Osteoblast (primary cell): ENCODE data around the gene KIF2A. TPM values are rescaled to one million over a fixed set of nuclear protein-coding genes. Genes with fewer than 3 reads are reported as not detected.

Experiments
- DNase-seq: peaks from one replicate; pipeline ENCODE4 v3.0.0; 2011; ENCODE audit warnings: low spot score, mixed read lengths; ENCODE audit not compliant: insufficient read length; ENCODE audit errors: missing footprints
- H2AFZ ChIP-seq: 2 replicates; pipeline ENCODE4 v1.6.0; 2011; ENCODE audit warnings: mild to moderate bottlenecking, low read length
- H3K27ac ChIP-seq: 2 replicates; pipeline ENCODE4 v1.5.1; 2011; ENCODE audit warnings: mild to moderate bottlenecking, low read depth, low read length, moderate library complexity
- H3K27me3 ChIP-seq: 2 replicates; pipeline ENCODE4 v1.6.0; 2012; ENCODE audit warnings: mild to moderate bottlenecking, control low read depth, inconsistent platforms, low read length, moderate library complexity; ENCODE audit not compliant: insufficient read depth
- H3K36me3 ChIP-seq: 2 replicates; pipeline ENCODE4 v1.5.1; 2011; ENCODE audit warnings: mild to moderate bottlenecking, low read length, control low read depth, moderate library complexity; ENCODE audit not compliant: insufficient read depth
- H3K4me1 ChIP-seq: 2 replicates; pipeline ENCODE4 v1.5.1; 2011; ENCODE audit warnings: mild to moderate bottlenecking, low read length, control low read depth, moderate library complexity; ENCODE audit not compliant: insufficient read depth
- H3K4me2 ChIP-seq: 2 replicates; pipeline ENCODE4 v1.6.0; 2011; ENCODE audit warnings: mild to moderate bottlenecking, low read length; ENCODE audit not compliant: insufficient read depth
- H3K4me3 ChIP-seq: fragments of 200-600 bp; sonication (generic); 3 replicates; pipeline ENCODE4 v1.5.1; 2012; ENCODE audit warnings: mild to moderate bottlenecking, low read length, inconsistent platforms; ENCODE audit not compliant: insufficient read depth
- H3K79me2 ChIP-seq: 2 replicates; pipeline ENCODE4 v1.6.0; 2012; ENCODE audit warnings: mild to moderate bottlenecking, low read length, control low read depth, inconsistent platforms; ENCODE audit not compliant: insufficient read depth
- H3K9me3 ChIP-seq: 2 replicates; pipeline ENCODE4 v1.5.1; 2011; ENCODE audit warnings: low read depth, low read length, control low read depth
- H4K20me1 ChIP-seq: 2 replicates; pipeline ENCODE4 v1.6.0; 2012; ENCODE audit warnings: mild to moderate bottlenecking, low read length, control low read depth; ENCODE audit not compliant: insufficient read depth
- CTCF ChIP-seq: IDR thresholded peaks from 2 replicates; pipeline ENCODE4 v1.5.1; 2011; ENCODE audit warnings: mild to moderate bottlenecking, low read depth, low read length, moderate library complexity; ENCODE audit errors: extremely low read depth
- total RNA-seq: library from RNA; depleted of rRNA; stranded (reverse); fragments of >200 nt; gene quantifications from 2 replicates; pipeline ENCODE4 v1.2.3, GENCODE V29; 2012

Gene KIF2A
- total RNA-seq, 1 donor = 52.8 TPM

DNA sequence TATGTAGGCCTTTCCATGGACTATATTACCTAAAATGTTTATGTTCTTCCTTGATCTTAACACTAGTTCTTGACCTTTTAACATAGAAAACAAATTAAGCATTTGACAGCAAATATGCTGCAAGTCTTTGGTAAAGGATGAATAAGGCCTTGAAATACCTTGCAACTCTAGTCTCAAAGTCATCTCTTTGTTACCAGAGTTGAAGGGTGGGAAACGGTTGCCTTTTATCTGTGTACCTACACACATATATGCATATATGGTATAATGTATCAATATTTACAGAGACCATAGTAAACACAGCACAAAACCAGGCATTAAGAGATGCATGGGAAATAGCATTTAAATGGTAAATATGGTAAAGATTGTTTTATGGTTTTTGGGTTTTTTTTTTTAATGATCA, 16.5 kb downstream of the KIF2A start:
- H3K79me2 ChIP-seq = peaks cover 93% of the 10 kb centered on the region
- H2AFZ ChIP-seq = no peak overlapping the region
- H3K27ac ChIP-seq = no peak overlapping the region
- H3K4me2 ChIP-seq = no peak overlapping the region
- no peaks in the 10 kb centered on the region for H3K4me1 ChIP-seq
- no peaks in the 10 kb centered on the region for H3K36me3 ChIP-seq
- H4K20me1 ChIP-seq = peaks cover 19% of the 10 kb centered on the region
- DNase-seq = no peak
- no peak overlapping the region for H3K4me3 ChIP-seq
- no peak for TF ChIP-seq CTCF
- no peaks in the 10 kb centered on the region for H3K27me3 ChIP-seq
- H3K9me3 ChIP-seq = no peaks in the 10 kb centered on the region

DNA sequence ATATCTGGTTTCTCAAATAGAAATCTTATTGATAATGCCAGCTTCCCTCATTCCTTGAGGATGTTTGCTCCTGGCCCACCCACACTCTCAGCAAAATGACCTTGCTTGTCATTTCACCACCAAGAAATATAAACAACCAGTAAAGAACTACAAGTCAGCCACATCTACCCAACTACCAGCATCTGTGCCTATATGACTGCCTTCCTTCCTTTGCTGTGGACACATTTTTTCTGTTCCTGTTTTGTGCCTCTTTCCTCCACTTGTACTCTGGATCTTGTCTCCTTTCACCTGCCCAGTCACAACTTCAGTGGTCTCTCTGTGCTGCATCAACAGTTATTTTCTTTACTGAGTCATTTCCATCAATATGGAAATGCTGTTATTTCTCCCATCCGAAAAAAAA, 20.3 kb downstream of the KIF2A start:
- no peak for TF ChIP-seq CTCF
- no peak overlapping the region for H3K27ac ChIP-seq
- peaks cover 92% of the 10 kb centered on the region for H3K79me2 ChIP-seq
- H4K20me1 ChIP-seq = peaks cover 7% of the 10 kb centered on the region
- DNase-seq = no peak
- H3K4me3 ChIP-seq = no peak overlapping the region
- no peaks in the 10 kb centered on the region for H3K27me3 ChIP-seq
- H3K4me2 ChIP-seq = no peak overlapping the region
- no peaks in the 10 kb centered on the region for H3K36me3 ChIP-seq
- no peak overlapping the region for H2AFZ ChIP-seq
- H3K9me3 ChIP-seq = no peaks in the 10 kb centered on the region
- no peaks in the 10 kb centered on the region for H3K4me1 ChIP-seq

DNA sequence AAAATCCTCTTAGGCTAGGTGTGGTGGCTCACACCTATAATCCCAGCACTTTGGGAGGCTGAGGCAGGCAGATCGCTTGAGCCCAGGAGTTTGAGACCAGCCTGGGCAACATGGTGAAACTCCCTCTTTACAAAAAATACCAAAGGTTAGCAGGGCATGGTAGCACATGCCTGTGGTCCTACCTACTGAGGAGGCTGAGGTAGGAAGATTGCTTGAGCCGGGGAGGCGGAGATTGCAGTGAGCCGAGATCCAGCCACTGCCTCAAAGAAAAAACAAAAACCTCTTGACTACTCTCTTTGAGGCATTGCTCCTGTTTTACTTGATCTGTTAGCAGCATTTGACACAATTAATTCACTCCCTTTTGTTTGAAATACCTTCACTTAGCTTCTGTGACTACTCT, 20.7 kb downstream of the KIF2A start:
- Histone ChIP-seq H3K27me3 (no peaks in the 10 kb centered on the region), H3K4me2 (no peak overlapping the region), H3K79me2 (peaks cover 92% of the 10 kb centered on the region), H3K4me1 (no peaks in the 10 kb centered on the region), H2AFZ (no peak overlapping the region), H3K9me3 (no peaks in the 10 kb centered on the region), H4K20me1 (peaks cover 6% of the 10 kb centered on the region), H3K4me3 (no peak overlapping the region), H3K36me3 (no peaks in the 10 kb centered on the region), H3K27ac (no peak overlapping the region)
- DNase-seq = no peak
- TF ChIP-seq CTCF = no peak

DNA sequence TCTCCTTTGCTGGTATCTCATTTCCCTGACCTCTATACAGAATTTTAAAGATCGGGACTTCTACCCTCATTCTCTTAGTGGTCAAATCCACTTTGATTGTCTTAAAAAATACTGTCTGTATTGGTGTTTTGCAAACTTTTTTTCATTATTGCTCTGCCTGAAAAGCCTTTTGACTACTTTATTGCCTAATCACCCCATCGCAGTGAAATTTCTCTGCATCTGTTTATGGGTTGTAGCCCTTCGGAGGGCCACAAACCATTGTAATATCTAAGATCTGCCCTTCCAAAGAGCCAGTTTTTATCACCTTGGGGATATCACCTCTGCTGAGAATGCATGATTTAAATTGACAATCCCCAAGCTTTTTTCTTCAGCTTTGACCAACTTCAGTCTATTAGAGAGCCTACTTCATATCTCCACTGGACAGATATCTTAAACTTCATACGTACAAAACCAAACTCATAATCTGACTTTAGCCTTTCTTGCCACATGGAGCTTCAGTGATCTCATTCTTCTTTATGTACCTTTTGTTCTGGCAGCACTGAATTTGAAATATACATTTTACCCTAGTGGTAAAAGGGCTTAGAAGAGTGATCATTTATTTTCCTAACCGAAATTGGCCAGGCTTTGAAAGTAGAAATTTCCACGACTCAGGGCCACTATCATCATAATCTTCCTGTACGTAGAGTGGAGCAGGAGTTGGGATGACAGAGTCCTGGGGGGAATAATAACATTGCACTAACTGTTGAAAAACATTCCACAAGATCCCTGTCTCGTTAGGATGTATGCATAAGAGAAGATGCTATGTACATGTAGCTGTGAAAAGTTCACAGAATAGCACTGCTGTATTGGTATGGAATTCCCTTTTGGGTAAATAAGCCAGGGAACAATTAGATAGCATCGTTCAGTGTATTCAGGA, 21.4 kb downstream of the KIF2A start:
- Histone ChIP-seq H3K9me3 (no peaks in the 10 kb centered on the region), H3K4me3 (no peak overlapping the region), H3K4me2 (no peak overlapping the region), H3K27me3 (no peaks in the 10 kb centered on the region), H3K4me1 (no peaks in the 10 kb centered on the region), H3K27ac (no peak overlapping the region), H2AFZ (no peak overlapping the region), H3K79me2 (peaks cover 90% of the 10 kb centered on the region), H4K20me1 (no peaks in the 10 kb centered on the region), H3K36me3 (no peaks in the 10 kb centered on the region)
- TF ChIP-seq CTCF = no peak
- DNase-seq = no peak
